Thyroid gland (tissue), 4 donors: Measurements from ENCODE around the gene SLC2A13.
"Not testable (repeated sequence)": the region's sequence is repeated elsewhere in the genome, so short reads cannot be mapped to it uniquely, and the experiment has no call there.

Source experiments
- POLR2A ChIP-seq, 2 donors: fragments of 450-650 bp; IDR thresholded peaks; one replicate each; pipeline ENCODE4 v1.6.1; 2017; ENCODE audit warnings: antibody characterized with exemption in 2 of 2, mild to moderate bottlenecking in 2 of 2, moderate library complexity in 1 of 2
- TF ChIP-seq, protein P1 (sequence below), 6 experiments: fragments of 200-600 bp in 3 of 6; fragments of 450-650 bp in 3 of 6; sonication (generic) in 3 of 6; IDR thresholded peaks; one replicate each; pipeline ENCODE4 v1.5.1; 2016 to 2019; ENCODE audit warnings: antibody characterized with exemption in 6 of 6, mild to moderate bottlenecking in 2 of 6, inconsistent platforms in 1 of 6, moderate library complexity in 1 of 6

DNA sequence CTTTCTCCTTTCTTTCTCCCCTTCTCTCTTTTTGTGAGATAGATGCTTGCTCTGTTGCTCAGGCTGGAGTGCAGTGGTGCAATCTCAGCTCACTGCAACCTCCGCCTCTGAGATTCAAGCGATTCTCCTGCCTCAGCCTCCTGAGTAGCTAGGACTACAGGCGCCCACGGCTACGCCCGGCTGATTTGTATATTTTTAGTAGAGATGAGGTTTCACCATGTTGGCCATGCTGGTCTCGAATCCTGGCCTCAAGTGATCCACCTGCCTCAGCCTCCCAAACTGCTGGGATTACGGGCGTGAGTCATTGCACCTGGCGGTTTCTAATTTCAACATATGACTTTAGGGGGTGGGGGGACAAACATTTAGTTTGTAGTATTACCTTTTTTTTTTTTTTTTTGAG is 293.4 kb downstream of the SLC2A13 start:
- TF ChIP-seq, protein P1, sequence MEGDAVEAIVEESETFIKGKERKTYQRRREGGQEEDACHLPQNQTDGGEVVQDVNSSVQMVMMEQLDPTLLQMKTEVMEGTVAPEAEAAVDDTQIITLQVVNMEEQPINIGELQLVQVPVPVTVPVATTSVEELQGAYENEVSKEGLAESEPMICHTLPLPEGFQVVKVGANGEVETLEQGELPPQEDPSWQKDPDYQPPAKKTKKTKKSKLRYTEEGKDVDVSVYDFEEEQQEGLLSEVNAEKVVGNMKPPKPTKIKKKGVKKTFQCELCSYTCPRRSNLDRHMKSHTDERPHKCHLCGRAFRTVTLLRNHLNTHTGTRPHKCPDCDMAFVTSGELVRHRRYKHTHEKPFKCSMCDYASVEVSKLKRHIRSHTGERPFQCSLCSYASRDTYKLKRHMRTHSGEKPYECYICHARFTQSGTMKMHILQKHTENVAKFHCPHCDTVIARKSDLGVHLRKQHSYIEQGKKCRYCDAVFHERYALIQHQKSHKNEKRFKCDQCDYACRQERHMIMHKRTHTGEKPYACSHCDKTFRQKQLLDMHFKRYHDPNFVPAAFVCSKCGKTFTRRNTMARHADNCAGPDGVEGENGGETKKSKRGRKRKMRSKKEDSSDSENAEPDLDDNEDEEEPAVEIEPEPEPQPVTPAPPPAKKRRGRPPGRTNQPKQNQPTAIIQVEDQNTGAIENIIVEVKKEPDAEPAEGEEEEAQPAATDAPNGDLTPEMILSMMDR (IDR thresholded peaks at IDR 0.05) = not testable (repeated sequence)
- TF ChIP-seq POLR2A (IDR thresholded peaks at IDR 0.05) = not testable (repeated sequence)
